GM12865 (cell line): Measurements from ENCODE around the gene ALG9.
"Not testable (repeated sequence)": the region's sequence is repeated elsewhere in the genome, so short reads cannot be mapped to it uniquely, and the experiment has no call there.

Experiments
- DNase-seq: peaks from one replicate; pipeline ENCODE4 v3.0.0; 2010; ENCODE audit warnings: low read depth
- H3K4me3 ChIP-seq: 2 replicates; pipeline ENCODE4 v1.5.1; 2011; ENCODE audit warnings: mild to moderate bottlenecking, low read depth, low read length, control low read depth
- TF ChIP-seq, protein P1 (sequence below): IDR thresholded peaks from 2 replicates; pipeline ENCODE4 v1.5.1; 2011; ENCODE audit warnings: low read length, control low read depth, low read depth, inconsistent platforms; ENCODE audit not compliant: insufficient read depth; ENCODE audit errors: missing control alignments

Gene ALG9

DNA sequence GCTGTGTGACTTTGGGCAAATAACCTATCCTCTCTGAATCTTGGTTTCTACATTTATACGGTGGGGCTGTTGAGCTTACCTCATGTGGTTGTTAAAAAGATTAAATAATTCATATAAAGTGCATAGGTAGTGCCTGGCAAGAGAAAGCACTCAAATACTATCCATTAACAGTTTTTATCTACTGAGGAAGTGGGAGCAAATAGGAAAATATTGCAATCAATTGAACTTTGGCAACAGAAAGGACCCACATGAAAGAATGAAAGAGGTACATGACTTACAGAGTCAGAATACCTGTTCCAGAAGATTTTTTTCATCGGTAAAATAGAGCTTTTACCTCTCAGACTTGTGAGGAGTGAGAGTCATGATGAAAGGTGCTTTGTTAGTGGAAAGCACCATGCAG, 98.8 kb downstream of the ALG9 start:
- DNase-seq: no peak
- no peak overlapping the region for H3K4me3 ChIP-seq
- TF ChIP-seq, protein P1, sequence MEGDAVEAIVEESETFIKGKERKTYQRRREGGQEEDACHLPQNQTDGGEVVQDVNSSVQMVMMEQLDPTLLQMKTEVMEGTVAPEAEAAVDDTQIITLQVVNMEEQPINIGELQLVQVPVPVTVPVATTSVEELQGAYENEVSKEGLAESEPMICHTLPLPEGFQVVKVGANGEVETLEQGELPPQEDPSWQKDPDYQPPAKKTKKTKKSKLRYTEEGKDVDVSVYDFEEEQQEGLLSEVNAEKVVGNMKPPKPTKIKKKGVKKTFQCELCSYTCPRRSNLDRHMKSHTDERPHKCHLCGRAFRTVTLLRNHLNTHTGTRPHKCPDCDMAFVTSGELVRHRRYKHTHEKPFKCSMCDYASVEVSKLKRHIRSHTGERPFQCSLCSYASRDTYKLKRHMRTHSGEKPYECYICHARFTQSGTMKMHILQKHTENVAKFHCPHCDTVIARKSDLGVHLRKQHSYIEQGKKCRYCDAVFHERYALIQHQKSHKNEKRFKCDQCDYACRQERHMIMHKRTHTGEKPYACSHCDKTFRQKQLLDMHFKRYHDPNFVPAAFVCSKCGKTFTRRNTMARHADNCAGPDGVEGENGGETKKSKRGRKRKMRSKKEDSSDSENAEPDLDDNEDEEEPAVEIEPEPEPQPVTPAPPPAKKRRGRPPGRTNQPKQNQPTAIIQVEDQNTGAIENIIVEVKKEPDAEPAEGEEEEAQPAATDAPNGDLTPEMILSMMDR: no peak

DNA sequence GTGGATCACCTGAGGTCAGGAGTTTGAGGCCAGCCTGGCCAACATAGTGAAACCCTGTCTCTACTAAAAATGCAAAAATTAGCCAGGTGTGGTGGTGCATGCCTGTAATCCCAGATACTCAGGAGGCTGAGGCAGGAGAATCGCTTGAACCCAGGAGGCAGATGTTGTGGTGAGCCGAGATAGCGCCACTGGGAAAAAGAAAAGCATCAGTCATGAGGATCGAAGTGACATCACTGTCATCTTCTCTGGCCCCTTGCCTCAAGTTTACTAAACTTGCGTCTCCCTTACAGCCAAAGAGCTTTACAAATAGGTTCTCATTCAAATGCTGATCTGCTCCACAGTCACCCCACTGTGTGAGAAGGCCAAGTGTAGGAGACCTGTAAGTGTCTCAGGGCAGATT, 100.2 kb downstream of the ALG9 start:
- not testable (repeated sequence) for DNase-seq

DNA sequence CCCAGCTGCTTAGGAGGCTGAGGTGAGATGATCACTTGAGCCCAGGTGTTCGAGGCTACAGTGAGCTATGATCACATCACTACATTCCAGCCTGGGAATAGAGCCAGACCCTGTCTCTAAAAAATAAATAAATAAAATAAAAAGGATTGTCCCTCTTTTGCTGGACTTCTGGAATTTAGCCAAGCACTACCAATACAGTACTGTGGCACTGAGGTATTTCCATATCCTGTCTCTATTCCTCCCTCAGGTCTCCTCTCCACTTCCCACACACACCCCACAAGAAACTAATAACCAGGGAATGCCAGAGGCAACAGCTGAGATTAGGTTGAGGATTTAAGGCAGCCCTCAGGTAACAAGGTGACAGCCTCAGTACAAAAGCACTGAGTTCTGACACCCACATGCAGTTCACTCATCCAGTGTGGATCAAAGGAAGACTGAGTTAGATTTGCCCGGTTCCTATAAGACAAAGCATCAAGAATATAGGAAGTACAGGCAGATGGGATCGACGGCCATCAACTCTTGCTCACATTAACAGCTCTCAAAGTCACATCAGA, 100.7 kb downstream of the ALG9 start:
- H3K4me3 ChIP-seq: no peak overlapping the region
- TF ChIP-seq, protein P1: no peak
- DNase-seq: no peak

More for the DNA sequence above, 100.2 kb downstream of the ALG9 start:
- H3K4me3 ChIP-seq: not testable (repeated sequence)

DNA sequence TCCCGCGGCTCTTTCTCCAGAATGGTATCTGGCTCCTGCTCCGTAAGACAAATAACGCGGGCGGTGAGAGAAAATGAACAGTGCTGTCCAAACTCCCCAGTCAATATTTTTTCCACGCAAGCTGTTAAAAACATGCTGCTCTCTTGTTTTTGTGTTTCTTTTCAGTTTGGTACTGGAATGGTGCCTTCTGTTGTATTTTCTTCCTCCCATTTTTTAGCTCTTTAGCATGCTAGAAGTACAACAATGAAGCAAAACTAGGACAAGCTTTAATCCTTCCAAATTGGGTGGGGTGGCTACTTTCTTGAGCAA, 104.6 kb downstream of the ALG9 start:
- TF ChIP-seq, protein P1: no peak
- DNase-seq: no peak
- peak overlapping the region; percentile 87 for H3K4me3 ChIP-seq

DNA sequence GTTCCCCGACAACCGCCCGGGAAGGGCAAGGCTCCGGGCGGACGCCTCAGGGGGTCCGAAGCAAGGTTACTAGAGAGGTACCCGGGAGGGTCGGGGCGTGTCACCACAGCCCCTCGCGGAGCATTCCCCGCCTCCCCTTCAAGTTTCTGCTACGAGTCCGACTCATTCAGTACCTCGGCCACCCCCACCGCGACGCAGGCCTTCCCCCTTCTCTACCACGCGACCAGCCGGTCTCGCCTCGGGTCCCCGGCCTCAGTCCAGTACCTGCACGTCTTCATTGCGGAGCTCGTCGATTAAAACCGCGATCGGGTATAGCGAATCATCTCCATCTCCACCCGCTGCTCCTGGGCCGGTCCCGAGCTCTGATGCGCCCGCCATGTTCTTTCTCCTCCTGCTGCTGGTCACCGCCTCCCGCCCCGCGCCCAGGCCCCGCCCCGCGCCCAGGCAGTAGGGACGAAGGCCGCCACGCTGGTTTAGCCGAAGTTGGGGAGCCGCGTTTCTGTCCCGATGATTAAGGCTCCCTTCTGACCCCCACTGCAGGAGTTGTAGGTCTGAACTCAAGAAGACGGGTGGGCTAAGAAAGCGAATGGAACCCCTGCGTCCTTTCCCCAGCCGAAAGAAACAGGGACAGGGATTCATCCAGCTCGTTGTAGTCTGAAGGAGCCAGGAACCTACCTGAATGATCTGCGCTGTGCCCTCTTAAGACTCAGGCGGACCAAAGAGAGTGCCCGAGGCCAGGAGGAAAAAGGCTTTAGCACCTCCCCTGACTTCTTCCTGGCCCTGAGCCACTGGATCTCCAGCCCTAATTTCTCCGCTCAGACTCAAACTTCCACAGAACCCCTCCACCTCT, 105.2 kb downstream of the ALG9 start, which contains the start of gene PPP2R1B:
TSS of gene PPP2R1B (minus strand) at position 406 of the 850 bp plus-strand sequence. CDS start at position 378, 28 bp downstream.
- peak within 1 kb of the TSS; percentile 87 for H3K4me3 ChIP-seq
- peak; percentile 77 for DNase-seq
- TF ChIP-seq, protein P1: no peak

DNA sequence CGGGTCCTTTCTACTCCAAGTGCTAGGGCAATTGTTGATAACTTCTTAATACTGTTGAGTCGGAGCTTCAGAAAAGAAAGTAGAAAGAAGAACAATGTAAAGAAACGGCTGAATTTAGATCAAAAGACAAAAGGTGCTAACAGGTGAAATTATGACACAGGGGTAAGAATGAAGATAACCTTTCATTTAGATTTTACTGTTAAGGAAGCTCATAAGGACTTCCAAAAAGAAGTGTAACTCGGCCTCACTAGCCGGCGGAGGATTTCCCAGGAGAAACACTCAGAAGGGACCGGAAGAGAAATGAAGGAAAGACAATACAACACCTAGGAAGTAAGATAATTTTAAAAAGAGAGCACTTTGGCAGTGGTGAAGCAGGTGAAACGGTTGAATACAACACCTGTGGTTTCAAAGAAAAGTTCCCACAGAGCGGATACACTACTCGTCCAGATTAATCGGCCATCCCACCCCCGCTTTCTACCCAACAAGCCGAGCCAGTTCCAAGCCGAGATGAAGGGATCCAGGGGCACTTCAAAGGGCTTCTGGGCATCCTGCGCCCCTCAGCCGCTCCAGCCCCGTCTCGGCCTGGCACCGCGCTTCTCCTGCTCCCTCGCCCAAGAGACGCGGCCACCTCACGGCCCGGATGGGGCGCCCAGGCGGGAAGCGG, 105.9 kb downstream of the ALG9 start:
- no peak for DNase-seq
- H3K4me3 ChIP-seq: peak overlapping the region; percentile 87
- TF ChIP-seq, protein P1: no peak

DNA sequence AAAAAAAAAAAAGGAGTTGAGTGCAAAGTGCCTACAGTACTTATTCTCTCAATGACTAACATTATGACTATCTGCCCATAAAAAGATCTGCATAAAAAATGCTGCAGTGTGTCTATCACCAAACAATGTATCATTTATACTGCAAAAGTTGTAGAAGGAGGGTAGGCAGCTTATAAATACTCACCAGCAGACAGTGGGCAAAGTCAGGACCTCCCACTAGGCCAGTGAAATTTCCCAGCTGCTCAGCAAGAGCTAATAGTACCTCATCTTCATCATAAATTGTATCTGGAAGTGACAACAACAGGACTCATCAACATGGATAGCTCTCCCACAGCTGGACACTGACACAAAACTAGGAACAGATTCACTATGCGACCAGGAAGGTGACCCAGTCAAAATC, 106.8 kb downstream of the ALG9 start:
- DNase-seq: no peak
- TF ChIP-seq, protein P1: no peak
- peak overlapping the region; percentile 87 for H3K4me3 ChIP-seq
